Caco-2 (cell line): ENCODE data around the gene FRMPD1. TPM values are rescaled to one million over a fixed set of nuclear protein-coding genes. Genes with fewer than 3 reads are reported as not detected.

Experiments used
- BruUV-seq: library from RNA; stranded (reverse); fragments of 400-500 nt; replicated peaks from 2 replicates; lab custom pipeline; 2021; lab: Mats Ljungman, UMichigan
- CTCF ChIA-PET: fragments of 300-600 bp; sonication (Branson Sonifier 250); formaldehyde crosslinking; loops from one replicate; lab custom pipeline; 2022; ENCODE audit warnings: antibody characterized with exemption; lab: Charles Lee
- POLR2A ChIA-PET: fragments of 300-600 bp; sonication (Branson Sonifier 250); formaldehyde crosslinking; loops from one replicate; lab custom pipeline; 2022; ENCODE audit warnings: antibody characterized with exemption; lab: Charles Lee
- DNase-seq, 2 experiments: peaks; one replicate each; pipeline versions ENCODE4 v3.0.0 to v3.0.0-alpha.2; 2020 to 2022
- H3K27me3 ChIP-seq: replicated peaks from 2 replicates; pipeline ENCODE4 v1.6.0; 2011; ENCODE audit warnings: low read length; ENCODE audit not compliant: control insufficient read depth, insufficient read depth
- H3K36me3 ChIP-seq: 2 replicates; pipeline ENCODE4 v1.5.1; 2011; ENCODE audit warnings: low read length; ENCODE audit not compliant: control insufficient read depth, insufficient read depth
- H3K4me1 ChIP-seq: fragments of 250-450 bp; sonication (Bioruptor Pico); 2 replicates; pipeline ENCODE4 v1.5.1; 2020; ENCODE audit warnings: mild to moderate bottlenecking
- H3K4me3 ChIP-seq: 2 replicates; pipeline ENCODE4 v1.5.1; 2011; ENCODE audit warnings: low read depth, mild to moderate bottlenecking, control low read depth, low read length
- H3K9me3 ChIP-seq: fragments of 250-450 bp; sonication (Bioruptor Pico); 2 replicates; pipeline ENCODE4 v1.5.1; 2020; ENCODE audit warnings: mild to moderate bottlenecking, moderate library complexity
- H3K27ac Mint-ChIP-seq: one replicate; pipeline ENCODE4 v1.8.0; 2022; ENCODE audit warnings: mixed read lengths; ENCODE audit not compliant: unreplicated experiment
- H3K27me3 Mint-ChIP-seq: one replicate; pipeline ENCODE4 v1.8.0; 2022; ENCODE audit warnings: mixed read lengths; ENCODE audit not compliant: insufficient read depth, unreplicated experiment
- H3K36me3 Mint-ChIP-seq: one replicate; pipeline ENCODE4 v1.8.0; 2022; ENCODE audit warnings: mild to moderate bottlenecking, mixed read lengths; ENCODE audit not compliant: insufficient read depth, unreplicated experiment
- H3K4me1 Mint-ChIP-seq: one replicate; pipeline ENCODE4 v1.8.0; 2022; ENCODE audit warnings: low read depth, mixed read lengths; ENCODE audit not compliant: unreplicated experiment
- H3K4me3 Mint-ChIP-seq: one replicate; pipeline ENCODE4 v1.8.0; 2022; ENCODE audit warnings: mild to moderate bottlenecking, moderate library complexity, mixed read lengths; ENCODE audit not compliant: unreplicated experiment
- H3K9me3 Mint-ChIP-seq: one replicate; pipeline ENCODE4 v1.8.0; 2022; ENCODE audit warnings: mixed read lengths; ENCODE audit not compliant: unreplicated experiment
- CTCF ChIP-seq, 2 experiments: fragments of 200-600 bp in 1 of 2; IDR thresholded peaks; 1 replicate in 1 of 2; 2 replicates in 1 of 2; pipeline versions ENCODE4 v1.5.1 to v1.8.0; 2011 to 2022; ENCODE audit warnings: antibody characterized with exemption in 1 of 2, control low read depth in 1 of 2, inconsistent platforms in 1 of 2, low read depth in 1 of 2, low read length in 1 of 2, mild to moderate bottlenecking in 1 of 2, moderate library complexity in 1 of 2; ENCODE audit not compliant: insufficient read depth in 1 of 2, severe bottlenecking in 1 of 2, unreplicated experiment in 1 of 2
- intact Hi-C: fragments of 100-400 bp; cut with micrococcal nuclease; formaldehyde crosslinking; loops from one replicate; pipeline ENCODE4 v1.10.0; 2022; ENCODE audit not compliant: unreplicated experiment
- total RNA-seq: library from RNA; stranded (reverse); gene quantifications from 2 replicates; pipeline ENCODE4 v1.2.3, GENCODE V29; 2022

Gene FRMPD1
- total RNA-seq, 1 experiment from 2014 or later = not detected

GRCh38 chr9:37625758-37626147 lies 25.0 kb upstream of the FRMPD1 start:
- POLR2A ChIA-PET = interaction anchor here (0.6 kb wide), 1 partner anchor 34 kb away, joined by 14 read pairs; no protein-coding TSS in a partner anchor
- TF ChIP-seq CTCF (IDR thresholded peaks at IDR 0.05; ENCODE audit: insufficient read depth in 1 of 2, low read depth in 1 of 2, low read length in 1 of 2, severe bottlenecking in 1 of 2, unreplicated experiment in 1 of 2) = no peak
- H3K9me3 Mint-ChIP-seq = no peaks in the 10 kb centered on the region
- Histone ChIP-seq H3K27me3 (no peaks in the 10 kb centered on the region), H3K4me3 (no peak overlapping the region), H3K9me3 (no peaks in the 10 kb centered on the region), H3K36me3 (no peaks in the 10 kb centered on the region), H3K4me1 (0 out of 2 replicates have a peak, but pooled peaks cover 8% of the 10 kb centered on the region)
- peaks cover 3% of the 10 kb centered on the region for H3K27me3 Mint-ChIP-seq
- no peak overlapping the region for H3K27ac Mint-ChIP-seq
- intact Hi-C loops = no loop called here
- no peak overlapping the region for H3K4me3 Mint-ChIP-seq
- CTCF ChIA-PET = interaction anchor here (0.6 to 1.2 kb wide), 3 partner anchors 14 to 78 kb away, joined by 3 to 5 read pairs (median 4); no protein-coding TSS in a partner anchor
- H3K4me1 Mint-ChIP-seq = no peaks in the 10 kb centered on the region
- no TSS peak for BruUV-seq
- no peaks in the 10 kb centered on the region for H3K36me3 Mint-ChIP-seq
- no peak for DNase-seq

GRCh38 chr9:37626708-37627292 lies 24.0 kb upstream of the FRMPD1 start:
- no peak for TF ChIP-seq CTCF (IDR thresholded peaks at IDR 0.05; ENCODE audit: insufficient read depth in 1 of 2, low read depth in 1 of 2, low read length in 1 of 2, severe bottlenecking in 1 of 2, unreplicated experiment in 1 of 2)
- H3K36me3 Mint-ChIP-seq = no peaks in the 10 kb centered on the region
- Histone ChIP-seq H3K4me1 (0 out of 2 replicates have a peak, but pooled peaks cover 8% of the 10 kb centered on the region), H3K36me3 (no peaks in the 10 kb centered on the region), H3K27me3 (no peaks in the 10 kb centered on the region), H3K4me3 (no peak overlapping the region), H3K9me3 (no peaks in the 10 kb centered on the region)
- no peaks in the 10 kb centered on the region for H3K9me3 Mint-ChIP-seq
- peak in 1 of 2 experiments; percentile 20 for DNase-seq
- H3K4me3 Mint-ChIP-seq = no peak overlapping the region
- BruUV-seq = no TSS peak
- H3K27me3 Mint-ChIP-seq = peaks cover 6% of the 10 kb centered on the region
- H3K4me1 Mint-ChIP-seq = no peaks in the 10 kb centered on the region
- CTCF ChIA-PET = interaction anchor here (0.7 to 1.2 kb wide), 4 partner anchors 14 to 135 kb away, joined by 3 to 6 read pairs (median 4); no protein-coding TSS in a partner anchor
- H3K27ac Mint-ChIP-seq = no peak overlapping the region
- POLR2A ChIA-PET = interaction anchor here (0.6 kb wide), 1 partner anchor 141 kb away, joined by 5 read pairs; the partner anchor contains the start of gene POLR1E
- intact Hi-C loops = no loop called here

- no peak for DNase-seq
- H3K4me1 ChIP-seq = no peaks in the 10 kb centered on the region
- no peaks in the 10 kb centered on the region for H3K27me3 ChIP-seq
- ChIA-PET CTCF (no interaction called here), POLR2A (no interaction called here)
- H3K4me3 ChIP-seq = no peak overlapping the region
- Mint-ChIP-seq H3K27me3 (peaks cover 11% of the 10 kb centered on the region), H3K36me3 (no peaks in the 10 kb centered on the region), H3K4me3 (no peak overlapping the region), H3K9me3 (no peaks in the 10 kb centered on the region), H3K4me1 (no peaks in the 10 kb centered on the region), H3K27ac (no peak overlapping the region)
- no peaks in the 10 kb centered on the region for H3K9me3 ChIP-seq
- BruUV-seq = no TSS peak
- TF ChIP-seq CTCF (IDR thresholded peaks at IDR 0.05; ENCODE audit: insufficient read depth in 1 of 2, low read depth in 1 of 2, low read length in 1 of 2, severe bottlenecking in 1 of 2, unreplicated experiment in 1 of 2) = no peak
- H3K36me3 ChIP-seq = no peaks in the 10 kb centered on the region
- intact Hi-C loops = loop anchor here (5.0 kb wide), 1 partner anchor 40 kb away; the partner anchor contains the start of gene TOMM5
These were observed 18.3 kb upstream of the FRMPD1 start for GRCh38 chr9:37632479-37632878.
